Stimulated activated naive B cell treated with anti-CD40 and anti-IgM and Interleukin-4, amounts not matched to agents 10 μg/mL and 1 μg/mL and 100 μg/mL, for 72 hours (primary cell): Measurements from ENCODE around the gene RRN3.
A peak's percentile ranks its signal among the peaks of the same experiment; 100 is the strongest.
"Not testable (repeated sequence)": the region's sequence is repeated elsewhere in the genome, so short reads cannot be mapped to it uniquely, and the experiment has no call there.

Experiments
- ATAC-seq, 2 donors: fragments of 150-1000 bp; cut with Tn5 transposase; replicated peaks; 2 replicates each; pipeline ENCODE4 v1.10.0; 2021; ENCODE audit warnings: moderate library complexity in 1 of 2
- DNase-seq: peaks from one replicate; pipeline ENCODE4 v3.0.0; 2021
- H3K27ac Mint-ChIP-seq: one replicate; pipeline ENCODE4 v1.8.0; 2022; ENCODE audit warnings: mild to moderate bottlenecking, mixed read lengths
- H3K27me3 Mint-ChIP-seq, 2 donors: one replicate each; pipeline ENCODE4 v1.8.0; 2022; ENCODE audit warnings: mixed read lengths in 2 of 2
- H3K36me3 Mint-ChIP-seq, 2 donors: one replicate each; pipeline ENCODE4 v1.8.0; 2022; ENCODE audit warnings: mixed read lengths in 2 of 2, mild to moderate bottlenecking in 1 of 2
- H3K4me1 Mint-ChIP-seq, 2 donors: one replicate each; pipeline ENCODE4 v1.8.0; 2022; ENCODE audit warnings: mixed read lengths in 2 of 2, mild to moderate bottlenecking in 1 of 2
- H3K4me3 Mint-ChIP-seq, 2 donors: one replicate each; pipeline ENCODE4 v1.8.0; 2022; ENCODE audit warnings: mild to moderate bottlenecking in 2 of 2, mixed read lengths in 2 of 2, moderate library complexity in 1 of 2
- H3K9me3 Mint-ChIP-seq, 2 donors: one replicate each; pipeline ENCODE4 v1.8.0; 2022; ENCODE audit warnings: mixed read lengths in 2 of 2, mild to moderate bottlenecking in 1 of 2

Gene RRN3

GRCh38 chr16:15071013-15071412, 23.1 kb downstream of the RRN3 start:
- ATAC-seq, DNase-seq, H3K4me3 Mint-ChIP-seq, H3K4me1 Mint-ChIP-seq, H3K27me3 Mint-ChIP-seq, H3K9me3 Mint-ChIP-seq, H3K27ac Mint-ChIP-seq: not testable (repeated sequence)
- H3K36me3 Mint-ChIP-seq: peaks cover 19 to 20% of the 10 kb centered on the region in 2 donors

GRCh38 chr16:15066690-15067089, 27.4 kb downstream of the RRN3 start:
- not testable (repeated sequence) for H3K9me3 Mint-ChIP-seq

GRCh38 chr16:15065961-15066360, 28.1 kb downstream of the RRN3 start:
- H3K4me3 Mint-ChIP-seq, H3K9me3 Mint-ChIP-seq, DNase-seq, ATAC-seq, H3K27me3 Mint-ChIP-seq, H3K27ac Mint-ChIP-seq, H3K4me1 Mint-ChIP-seq: not testable (repeated sequence)
- peaks cover 15 to 27% of the 10 kb centered on the region in 2 donors for H3K36me3 Mint-ChIP-seq

More at GRCh38 chr16:15066690-15067089, 27.4 kb downstream of the RRN3 start:
- H3K27ac Mint-ChIP-seq, DNase-seq, H3K4me1 Mint-ChIP-seq, H3K4me3 Mint-ChIP-seq, H3K27me3 Mint-ChIP-seq, ATAC-seq: not testable (repeated sequence)
- peaks cover 8 to 20% of the 10 kb centered on the region in 2 donors for H3K36me3 Mint-ChIP-seq

GRCh38 chr16:15062085-15062810, 31.8 kb downstream of the RRN3 start:
- H3K4me3 Mint-ChIP-seq, DNase-seq, H3K27me3 Mint-ChIP-seq, H3K9me3 Mint-ChIP-seq, H3K4me1 Mint-ChIP-seq, H3K27ac Mint-ChIP-seq, ATAC-seq: not testable (repeated sequence)
- peaks cover 24 to 40% of the 10 kb centered on the region in 2 donors for H3K36me3 Mint-ChIP-seq

GRCh38 chr16:15059324-15059723, 34.7 kb downstream of the RRN3 start:
- Mint-ChIP-seq H3K4me3 (no peak overlapping the region), H3K27ac (no peak overlapping the region), H3K36me3 (peaks cover 17 to 29% of the 10 kb centered on the region in 2 donors), H3K27me3 (no peaks in the 10 kb centered on the region), H3K9me3 (no peaks in the 10 kb centered on the region), H3K4me1 (peaks cover 9 to 19% of the 10 kb centered on the region in 2 donors)
- ATAC-seq (no peak), DNase-seq (no peak)

GRCh38 chr16:15057681-15058417, 36.2 kb downstream of the RRN3 start:
- no peak for ATAC-seq

GRCh38 chr16:15055141-15056053, 38.7 kb downstream of the RRN3 start:
- Mint-ChIP-seq H3K4me3 (peak overlapping the region; percentile 87 to 88), H3K9me3 (no peaks in the 10 kb centered on the region), H3K27me3 (no peaks in the 10 kb centered on the region), H3K4me1 (peaks cover 14 to 31% of the 10 kb centered on the region in 2 donors), H3K36me3 (peaks cover 5 to 9% of the 10 kb centered on the region in 2 donors), H3K27ac (peak overlapping the region; percentile 89)
- peak; percentile 78 to 84 for ATAC-seq
- DNase-seq: no peak

More at GRCh38 chr16:15057681-15058417, 36.2 kb downstream of the RRN3 start:
- DNase-seq: no peak
- Mint-ChIP-seq H3K9me3 (no peaks in the 10 kb centered on the region), H3K36me3 (peaks cover 17 to 25% of the 10 kb centered on the region in 2 donors), H3K4me3 (no peak overlapping the region), H3K4me1 (peaks cover 13 to 25% of the 10 kb centered on the region in 2 donors), H3K27me3 (no peaks in the 10 kb centered on the region), H3K27ac (no peak overlapping the region)

GRCh38 chr16:15054357-15055140, 39.5 kb downstream of the RRN3 start:
- Mint-ChIP-seq H3K27me3 (no peaks in the 10 kb centered on the region), H3K36me3 (peaks cover 2 to 7% of the 10 kb centered on the region in 2 donors), H3K4me3 (peak overlapping the region; percentile 87 to 88), H3K4me1 (peaks cover 14 to 31% of the 10 kb centered on the region in 2 donors), H3K27ac (peak overlapping the region; percentile 89), H3K9me3 (no peaks in the 10 kb centered on the region)
- DNase-seq: no peak
- ATAC-seq: no peak

GRCh38 chr16:15053904-15054303, 40.2 kb downstream of the RRN3 start:
- Mint-ChIP-seq H3K27ac (peak overlapping the region; percentile 11), H3K9me3 (no peaks in the 10 kb centered on the region), H3K27me3 (no peaks in the 10 kb centered on the region), H3K36me3 (peaks cover 1 to 2% of the 10 kb centered on the region in 2 donors), H3K4me3 (peak overlapping the region; percentile 26 to 88), H3K4me1 (peaks cover 14 to 31% of the 10 kb centered on the region in 2 donors)
- DNase-seq (no peak), ATAC-seq (no peak)

GRCh38 chr16:15052747-15053476, 41.2 kb downstream of the RRN3 start:
- ATAC-seq (no peak), DNase-seq (no peak)
- no peak overlapping the region for H3K27ac Mint-ChIP-seq
- H3K4me3 Mint-ChIP-seq: no peak overlapping the region
- H3K27me3 Mint-ChIP-seq: no peaks in the 10 kb centered on the region
- no peaks in the 10 kb centered on the region for H3K9me3 Mint-ChIP-seq
- H3K4me1 Mint-ChIP-seq: peaks cover 14 to 31% of the 10 kb centered on the region in 2 donors
- H3K36me3 Mint-ChIP-seq: peaks cover 0 to 2% of the 10 kb centered on the region in 2 donors

- H3K9me3 Mint-ChIP-seq: no peaks in the 10 kb centered on the region
- no peak overlapping the region for H3K27ac Mint-ChIP-seq
- H3K27me3 Mint-ChIP-seq: no peaks in the 10 kb centered on the region
- DNase-seq (no peak), ATAC-seq (no peak)
- H3K36me3 Mint-ChIP-seq: peaks cover 9% of the 10 kb centered on the region in 2 donors
- H3K4me1 Mint-ChIP-seq: peaks cover 17 to 28% of the 10 kb centered on the region in 2 donors
- H3K4me3 Mint-ChIP-seq: no peak overlapping the region
Measured at GRCh38 chr16:15051387-15051951, 42.6 kb downstream of the RRN3 start.

GRCh38 chr16:15050440-15050839, 43.6 kb downstream of the RRN3 start:
- not testable (repeated sequence) for H3K27ac Mint-ChIP-seq, ATAC-seq, H3K9me3 Mint-ChIP-seq, H3K4me3 Mint-ChIP-seq, DNase-seq, H3K27me3 Mint-ChIP-seq
- peaks cover 13 to 14% of the 10 kb centered on the region in 2 donors for H3K36me3 Mint-ChIP-seq
- H3K4me1 Mint-ChIP-seq: peaks cover 17 to 23% of the 10 kb centered on the region in 2 donors
